Activated CD8-positive, alpha-beta memory T cell treated with anti-CD3 and anti-CD28 coated beads for 24 hours (primary cell): ENCODE results near the gene FBXL3.
A peak's percentile ranks its signal among the peaks of the same experiment; 100 is the strongest.

Source experiments
- DNase-seq: peaks from one replicate; pipeline ENCODE4 v3.0.0-alpha.2; 2020

The FBXL3 gene, protein sequence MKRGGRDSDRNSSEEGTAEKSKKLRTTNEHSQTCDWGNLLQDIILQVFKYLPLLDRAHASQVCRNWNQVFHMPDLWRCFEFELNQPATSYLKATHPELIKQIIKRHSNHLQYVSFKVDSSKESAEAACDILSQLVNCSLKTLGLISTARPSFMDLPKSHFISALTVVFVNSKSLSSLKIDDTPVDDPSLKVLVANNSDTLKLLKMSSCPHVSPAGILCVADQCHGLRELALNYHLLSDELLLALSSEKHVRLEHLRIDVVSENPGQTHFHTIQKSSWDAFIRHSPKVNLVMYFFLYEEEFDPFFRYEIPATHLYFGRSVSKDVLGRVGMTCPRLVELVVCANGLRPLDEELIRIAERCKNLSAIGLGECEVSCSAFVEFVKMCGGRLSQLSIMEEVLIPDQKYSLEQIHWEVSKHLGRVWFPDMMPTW

DNA sequence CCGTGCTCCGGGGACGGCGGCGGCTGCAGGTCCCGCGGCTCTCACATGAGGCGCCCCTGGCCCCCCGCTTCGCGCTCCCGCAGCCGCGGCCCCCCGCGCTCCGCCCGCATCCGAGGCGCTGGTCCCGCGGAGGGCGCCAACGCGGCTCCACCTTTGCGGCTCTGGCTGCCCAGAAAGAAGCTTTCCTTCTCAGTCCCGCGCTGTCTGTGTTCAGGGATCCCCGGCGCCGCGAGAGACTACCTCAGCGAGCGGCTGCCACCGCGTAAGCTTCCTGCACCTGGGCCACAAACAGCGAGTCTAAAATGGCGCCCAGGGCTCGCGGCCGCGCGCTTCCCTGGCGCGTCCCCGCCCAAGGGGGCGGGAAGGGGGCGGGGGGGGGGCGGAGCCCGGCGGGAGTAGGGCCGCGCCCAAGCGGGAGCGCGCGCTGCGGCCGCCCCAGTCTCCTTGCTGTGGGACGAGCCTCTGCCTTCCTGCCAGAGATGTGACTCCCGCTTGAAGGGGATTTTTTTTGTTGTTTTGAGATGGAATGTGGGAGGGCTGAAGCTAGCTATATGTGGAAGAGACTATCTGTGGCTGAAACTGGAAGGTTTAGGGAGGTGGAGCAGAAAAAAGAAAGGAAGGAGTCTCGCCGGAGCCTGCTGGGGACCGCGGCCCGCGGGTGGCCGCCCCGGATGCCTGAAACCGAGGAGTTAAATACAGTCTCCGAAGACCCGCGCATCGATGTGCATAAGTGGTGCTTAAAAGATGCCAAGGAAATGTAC lies at the start of gene FBXL3:
Gene FBXL3, minus strand, starts transcription at position 299 of the 761 bp plus-strand sequence. CDS start 5,299 bp downstream, outside the sequence.
- DNase-seq, result peak; percentile 91

DNA sequence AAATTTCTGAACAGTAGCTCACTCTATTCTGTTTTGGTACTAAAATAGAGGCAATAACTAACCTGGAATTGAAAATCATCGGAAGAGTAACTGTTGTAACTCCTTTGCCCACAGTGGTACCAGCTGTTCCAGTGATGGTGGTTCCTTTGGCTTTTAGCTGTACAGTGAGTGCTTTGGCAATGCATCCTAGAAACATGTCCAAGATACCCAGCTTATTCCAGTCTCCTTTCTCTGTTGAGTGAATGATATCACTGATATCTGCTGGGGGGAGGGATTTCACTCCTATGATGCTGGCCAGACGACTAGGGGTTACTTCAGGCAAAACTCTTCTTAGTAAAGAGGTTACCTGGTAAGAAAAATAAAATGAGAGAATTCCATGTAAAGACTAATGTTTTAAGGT lies 40.6 kb upstream of the FBXL3 start:
- DNase-seq, result no peak

DNA sequence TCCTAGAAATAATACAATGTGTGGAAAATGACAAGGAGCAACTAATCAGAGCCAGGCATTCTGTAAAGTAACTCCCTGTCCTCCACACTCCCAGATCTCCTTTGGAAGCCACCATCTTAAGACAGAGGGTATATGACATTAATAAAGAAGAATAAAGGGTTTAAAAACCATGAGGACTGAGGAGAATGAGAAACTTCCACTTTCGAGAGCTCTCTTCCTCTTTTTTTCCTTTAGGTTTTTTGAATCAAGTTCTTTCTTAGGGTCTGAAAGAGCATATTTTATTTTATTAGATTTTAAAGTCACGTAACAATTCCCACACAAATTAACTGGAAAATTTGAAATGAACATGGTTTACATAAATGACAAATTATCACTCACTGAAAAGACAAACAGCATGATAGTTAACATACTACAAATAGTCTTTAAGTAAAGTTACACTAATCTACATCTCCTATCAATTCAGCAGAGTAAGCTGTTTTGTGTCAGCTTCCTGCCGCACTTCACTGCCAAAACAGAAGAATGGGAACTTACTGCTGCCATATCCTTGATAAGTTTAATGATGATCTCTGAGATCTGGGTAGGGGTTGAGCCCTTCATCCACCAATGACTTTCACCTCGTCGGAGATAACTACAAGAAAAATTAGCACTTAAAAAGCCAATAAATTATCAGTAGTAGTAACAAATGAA lies 38.6 kb upstream of the FBXL3 start:
- DNase-seq, result no peak

DNA sequence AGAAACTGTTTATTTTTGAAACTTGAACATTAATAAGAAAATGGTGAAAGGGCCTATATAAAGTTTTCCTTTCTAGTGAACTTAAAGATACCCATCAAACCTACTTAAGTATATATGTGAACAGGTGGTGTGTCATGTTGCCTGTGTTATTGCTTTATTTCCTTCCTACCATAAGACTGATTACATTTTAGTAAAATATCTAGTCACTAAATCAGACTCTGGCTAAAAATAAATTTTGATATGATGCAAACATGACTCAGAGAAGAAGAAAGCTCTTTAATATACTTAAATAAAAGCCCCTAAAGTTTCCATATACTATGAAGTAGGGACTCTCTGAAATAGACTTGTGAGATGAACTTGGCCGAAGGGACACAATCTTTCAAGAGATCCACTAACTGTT lies 35.1 kb upstream of the FBXL3 start:
- DNase-seq, result no peak

DNA sequence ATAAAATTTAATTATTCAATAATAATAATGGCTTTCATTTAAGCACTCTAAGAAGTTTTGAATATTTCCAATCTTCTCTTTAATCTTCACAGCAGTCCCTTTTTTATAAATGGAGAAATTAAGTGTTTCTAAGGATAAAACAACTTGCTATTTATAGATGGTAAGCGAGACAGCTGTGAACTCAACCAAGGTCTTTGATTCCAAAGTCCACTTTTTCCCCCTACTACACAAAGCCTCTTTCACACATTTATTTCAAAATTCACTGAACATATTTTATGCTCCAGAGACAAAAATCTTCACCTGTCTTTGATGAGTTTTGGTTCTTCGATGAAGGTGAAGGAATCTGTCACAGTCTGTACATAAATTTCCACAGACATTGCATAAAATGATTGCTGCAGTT lies 34.4 kb upstream of the FBXL3 start:
- DNase-seq, result no peak

DNA sequence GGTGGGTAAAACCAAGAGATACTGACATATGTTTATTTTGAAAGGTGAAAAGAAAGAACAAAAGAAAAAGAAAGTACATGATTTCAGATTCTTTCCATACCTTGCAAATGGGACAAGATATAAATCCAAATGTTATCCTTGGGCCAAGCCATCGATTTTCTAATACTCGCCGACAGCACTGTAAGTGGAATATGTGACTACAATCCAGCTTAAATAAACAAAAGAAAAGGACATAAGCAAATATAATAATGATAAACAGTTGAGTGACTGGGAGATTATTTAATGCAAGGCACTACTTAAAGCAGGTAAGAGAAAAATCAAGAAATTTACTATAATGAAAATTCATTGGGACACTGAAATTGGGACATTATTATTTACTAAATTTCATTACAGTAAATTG lies 29.9 kb upstream of the FBXL3 start:
- DNase-seq, result no peak

DNA sequence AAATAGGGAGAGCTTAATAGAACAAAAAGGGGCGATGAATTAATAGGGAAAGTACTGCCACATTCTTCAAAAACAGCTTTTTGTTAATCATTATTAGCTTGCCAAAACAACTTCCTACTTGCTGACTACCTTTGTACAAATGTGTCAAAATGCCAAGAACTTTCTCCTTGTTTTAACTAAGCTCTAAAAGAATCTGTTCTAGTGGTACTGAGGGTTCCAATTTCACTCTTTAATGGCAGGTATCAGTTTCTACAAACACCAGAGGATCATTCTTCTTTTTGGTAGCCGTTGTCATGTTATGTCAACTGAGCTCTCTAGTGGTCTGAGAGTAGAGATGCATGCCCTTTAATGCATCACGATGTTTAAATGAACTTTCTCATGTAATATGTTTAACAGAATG lies 29.4 kb upstream of the FBXL3 start:
- DNase-seq, result no peak

DNA sequence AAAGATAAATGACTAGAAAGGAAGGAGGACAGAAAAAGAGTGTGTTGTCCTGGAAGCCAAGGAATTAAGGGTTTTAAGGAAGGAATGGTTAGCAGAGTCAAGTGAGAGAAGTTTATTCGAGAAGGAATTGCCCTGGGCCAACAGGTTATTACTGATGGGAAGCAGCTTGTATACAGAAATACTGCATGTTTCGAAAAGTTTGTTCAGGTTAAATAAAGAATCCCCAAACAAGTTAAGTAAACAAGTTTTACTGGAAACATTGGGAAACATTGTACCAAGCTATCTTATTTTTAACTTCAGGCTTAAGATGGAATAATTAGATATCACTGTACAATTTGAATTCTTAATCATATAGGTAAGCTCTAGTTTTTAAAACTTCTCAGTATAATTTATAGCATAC lies 28.2 kb upstream of the FBXL3 start:
- DNase-seq, result no peak

DNA sequence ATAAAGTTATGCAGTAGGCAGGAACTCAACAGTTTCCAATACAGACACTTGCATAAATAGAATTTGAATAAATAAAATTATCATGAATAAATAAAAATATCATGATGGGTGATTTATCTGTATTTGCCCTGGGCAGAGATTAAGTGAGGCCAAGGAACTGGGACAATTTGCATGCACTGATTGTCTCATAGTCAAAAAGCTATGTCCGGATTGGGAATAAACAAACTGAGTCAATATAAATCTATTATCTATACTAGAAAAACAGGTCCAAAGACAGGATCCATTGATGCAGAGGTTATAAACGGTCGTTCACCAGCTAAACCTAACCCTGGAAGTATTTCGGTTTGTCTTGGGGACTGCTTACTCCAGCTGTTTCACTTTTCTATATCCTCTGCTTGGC lies 26.2 kb upstream of the FBXL3 start:
- DNase-seq, result no peak

DNA sequence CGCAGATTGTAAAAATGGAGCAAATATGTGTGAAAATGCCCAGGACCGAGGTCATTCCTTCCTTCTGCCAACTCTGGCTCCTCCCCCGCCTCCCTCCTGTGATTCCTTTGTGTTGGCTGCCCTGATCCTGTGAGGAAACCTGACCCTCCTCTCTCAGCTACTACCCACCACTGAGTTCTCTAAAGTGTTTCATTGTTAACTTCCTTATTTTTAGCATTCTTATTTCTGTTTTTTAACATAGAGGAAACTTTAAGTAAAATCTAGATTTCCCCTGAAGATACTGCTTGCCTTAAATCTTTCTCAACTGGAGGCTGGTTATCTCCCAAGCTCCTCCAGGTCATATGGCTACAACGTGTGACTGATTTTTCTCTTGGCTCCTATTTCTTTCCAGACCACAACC lies 21.7 kb upstream of the FBXL3 start:
- DNase-seq, result no peak

DNA sequence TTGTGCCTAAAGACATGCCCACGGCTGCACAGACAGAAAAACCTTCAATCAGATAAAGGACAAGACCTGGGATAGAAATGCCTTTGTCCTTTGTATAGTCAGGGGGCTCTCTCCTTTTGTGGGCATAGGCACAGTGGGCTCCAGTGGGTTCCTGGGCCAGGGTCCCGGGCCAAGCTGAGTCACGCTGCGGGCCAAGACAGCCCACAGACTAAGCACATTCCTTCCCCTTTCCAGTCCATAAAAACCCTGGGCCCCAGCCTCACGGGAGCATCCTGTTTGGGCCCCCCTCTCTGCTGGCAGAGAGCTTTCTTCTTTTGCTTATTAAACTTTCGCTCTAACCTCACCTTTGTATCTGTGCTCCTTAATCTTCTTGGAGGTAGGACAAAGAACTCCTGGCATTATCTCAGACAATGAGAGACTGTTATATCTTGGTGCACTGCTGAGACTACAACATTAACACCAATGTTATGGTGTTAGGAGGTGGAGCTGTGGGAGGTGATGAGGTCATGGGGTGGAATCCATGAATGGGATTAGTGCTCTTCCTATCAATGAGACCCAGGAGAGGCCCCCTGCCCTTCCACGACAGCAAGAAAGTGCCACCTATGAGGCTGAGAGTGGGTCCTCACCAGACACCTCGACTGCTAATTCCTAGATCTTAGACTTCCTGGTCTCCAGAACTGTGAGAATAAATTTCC lies 20.8 kb upstream of the FBXL3 start:
- DNase-seq, result no peak

DNA sequence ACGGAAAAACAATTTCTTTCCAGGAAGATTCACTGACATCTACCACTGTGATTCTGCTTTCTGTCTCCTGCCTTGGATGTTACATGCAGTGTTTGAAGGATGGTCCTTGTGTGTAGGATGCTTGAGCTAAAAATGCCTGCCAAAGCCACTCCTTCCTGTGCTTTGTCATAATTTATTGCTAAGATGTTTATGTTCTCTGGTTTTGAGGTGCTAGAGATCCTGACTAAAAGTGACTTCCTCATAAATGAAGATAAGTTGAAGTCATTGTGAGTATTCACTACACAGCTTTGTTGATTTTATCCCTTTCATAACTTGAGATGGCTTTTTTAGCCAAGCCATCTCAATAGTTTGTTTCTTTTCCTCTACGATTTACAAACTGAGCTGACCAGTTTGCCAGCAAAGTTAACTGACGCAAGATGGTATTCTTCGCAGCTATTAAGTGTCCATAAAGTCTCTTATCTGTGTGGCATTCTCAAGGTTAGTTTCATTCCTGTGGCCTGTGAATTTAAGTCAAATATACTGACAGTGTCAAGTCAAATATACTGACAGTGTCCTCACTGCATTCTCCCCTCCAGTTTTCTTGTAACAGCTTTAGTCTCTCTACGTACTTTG lies 15.7 kb upstream of the FBXL3 start:
- no peak for DNase-seq

DNA sequence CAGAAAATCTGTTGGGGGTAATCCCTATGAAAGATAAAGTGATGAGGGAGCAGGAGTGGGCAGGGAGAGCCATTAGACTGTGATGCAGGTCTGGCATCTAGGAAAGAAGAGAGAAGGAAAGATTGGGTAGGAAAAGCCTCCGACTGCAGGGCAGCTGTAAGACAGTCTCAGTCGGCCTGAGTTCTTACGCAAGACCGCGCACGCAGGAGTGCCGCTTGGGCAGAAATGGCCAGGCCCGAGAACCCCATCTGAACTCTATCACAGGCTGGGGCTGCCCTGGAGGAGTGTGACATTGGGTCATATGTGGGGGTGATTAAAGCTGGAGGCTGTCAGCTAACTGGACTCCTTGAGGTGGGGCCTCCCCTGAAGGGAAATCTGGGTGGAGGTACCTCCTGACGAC lies 13.9 kb upstream of the FBXL3 start:
- DNase-seq, result no peak

DNA sequence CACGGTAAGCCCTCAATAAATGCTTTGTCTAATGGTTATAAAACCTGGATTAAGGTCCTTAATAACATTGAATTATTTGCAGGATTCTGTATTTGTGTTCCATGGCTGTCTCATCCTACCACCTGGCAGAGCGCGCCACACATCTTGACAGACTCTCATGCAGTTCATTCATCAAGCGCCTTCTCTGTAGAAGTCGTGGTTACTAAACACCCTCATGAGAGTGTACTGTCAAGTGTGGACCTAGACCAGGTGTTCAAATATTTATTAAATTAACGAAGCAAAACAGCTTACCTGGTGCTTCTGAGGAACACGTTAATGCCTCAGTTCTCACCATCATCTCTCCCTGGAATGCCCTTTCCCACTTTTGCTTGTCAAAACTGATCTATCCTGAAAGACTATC lies 13.1 kb upstream of the FBXL3 start:
- no peak for DNase-seq

DNA sequence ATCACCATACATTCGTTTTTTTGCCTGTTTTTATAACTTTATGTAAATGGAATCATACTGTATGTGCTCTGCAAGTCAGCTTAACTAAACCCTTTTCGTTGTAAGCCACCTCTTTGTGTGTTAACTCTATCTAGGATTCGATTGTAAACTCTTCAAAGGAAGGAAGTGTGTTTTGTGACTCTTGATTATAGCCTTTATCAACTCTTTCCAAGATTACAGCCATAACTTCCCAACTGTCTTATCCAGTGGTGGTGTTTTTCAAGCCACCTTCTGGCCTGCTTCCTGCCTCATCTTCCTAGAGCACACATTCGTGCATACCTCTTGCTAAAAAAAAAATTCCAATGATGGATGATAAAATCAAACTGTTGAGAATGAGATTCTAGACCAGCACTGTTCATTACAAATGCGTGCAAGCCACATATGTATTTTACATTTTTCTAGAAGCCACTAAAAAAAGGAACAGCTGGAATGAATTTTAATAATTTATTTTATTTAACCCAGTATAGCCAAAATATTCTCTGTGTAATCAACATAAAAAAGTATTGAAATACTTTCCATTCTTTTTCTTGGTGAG lies 12.0 kb upstream of the FBXL3 start:
- DNase-seq, result no peak

DNA sequence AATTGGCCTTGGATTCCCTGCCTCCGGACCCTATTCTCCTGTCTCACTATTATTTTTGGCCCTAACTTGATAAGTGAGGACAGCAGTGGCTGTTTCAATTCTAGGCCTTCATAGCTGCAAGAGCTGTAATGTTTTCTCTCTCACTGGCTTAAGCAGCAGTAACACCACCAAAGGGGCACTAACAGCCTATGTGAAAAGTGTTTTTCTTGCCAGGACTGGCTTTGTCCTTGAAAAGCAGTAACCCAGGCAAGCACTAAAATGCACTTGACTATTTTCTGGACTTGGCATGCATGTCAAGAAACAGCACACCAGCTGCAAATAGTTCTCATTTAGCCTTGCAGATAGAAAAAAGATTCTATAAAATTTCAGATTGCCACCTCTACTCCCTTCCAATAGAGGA lies 9.3 kb upstream of the FBXL3 start:
- no peak for DNase-seq

DNA sequence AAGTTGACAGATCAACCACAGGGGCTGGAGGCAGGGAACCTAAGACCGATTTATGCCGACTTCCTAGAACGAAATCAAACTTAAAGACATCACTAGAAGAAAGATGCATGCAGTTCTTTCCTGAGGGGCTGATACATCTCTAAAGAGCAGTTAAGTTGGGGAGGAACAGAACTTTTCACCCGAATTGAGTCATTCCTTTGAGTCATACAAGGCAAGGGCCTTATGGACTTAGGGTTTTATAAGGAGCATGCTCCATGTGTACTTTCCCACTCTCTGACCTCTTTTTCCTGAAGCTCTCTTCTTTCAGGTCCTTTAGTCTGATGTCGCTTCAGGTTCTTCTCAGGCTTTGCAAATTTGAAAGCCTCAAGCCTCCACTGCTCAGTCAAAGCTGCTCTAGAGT lies 7.9 kb upstream of the FBXL3 start:
- DNase-seq, result no peak

DNA sequence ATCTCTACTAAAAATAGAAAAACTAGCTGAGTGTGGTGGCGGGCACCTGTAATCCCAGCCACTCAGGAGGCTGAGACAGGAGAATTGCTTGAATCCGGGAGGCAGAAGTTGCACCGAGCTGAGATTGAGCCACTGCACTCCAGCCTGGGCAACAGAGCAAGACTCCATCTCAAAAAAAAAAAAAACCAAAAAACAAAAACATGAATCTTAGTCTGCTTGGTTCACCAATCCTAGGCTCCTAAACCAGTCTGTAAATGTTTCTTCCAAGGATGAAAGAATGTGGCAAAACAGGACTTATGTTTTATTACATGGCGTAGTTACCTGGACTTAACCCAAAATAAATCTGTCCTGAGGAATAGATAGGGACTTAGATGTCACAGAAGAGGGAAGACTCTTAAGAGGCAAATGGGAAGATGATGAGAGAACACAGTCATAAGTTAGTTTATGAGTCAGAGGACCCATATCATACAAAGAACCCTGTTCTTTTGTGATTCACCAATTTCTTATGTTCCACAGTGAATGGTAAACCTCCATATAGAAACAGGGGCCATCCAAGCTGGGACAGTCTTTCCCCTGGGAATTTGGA lies 6.9 kb upstream of the FBXL3 start:
- DNase-seq, result no peak

DNA sequence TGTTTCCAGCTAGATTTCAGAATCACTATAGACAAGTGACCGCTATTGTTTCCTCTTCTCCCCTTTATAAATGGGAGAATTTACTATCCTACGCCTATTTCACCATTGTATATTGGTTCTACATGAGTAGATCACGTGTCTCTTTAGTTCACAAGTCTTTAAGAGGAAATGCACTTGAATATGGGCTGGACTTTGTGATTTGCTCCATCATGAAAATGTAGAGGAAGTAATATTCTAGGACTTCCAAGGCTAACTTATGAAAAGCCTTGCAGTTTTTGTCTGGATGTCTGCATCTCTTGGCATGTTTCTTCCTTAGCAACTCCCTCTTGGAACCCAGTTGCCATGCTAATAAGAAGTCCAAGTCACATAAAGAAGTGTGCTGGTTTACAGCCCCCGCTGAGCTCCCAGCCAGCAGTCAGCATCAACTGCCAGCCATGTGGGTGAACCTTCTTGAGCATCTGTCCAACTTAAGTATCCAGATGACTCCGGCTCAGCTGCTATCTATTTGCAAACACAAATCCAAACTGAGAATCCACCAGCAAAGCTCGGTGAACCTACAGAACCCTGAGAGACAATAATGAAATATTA lies 4.8 kb upstream of the FBXL3 start:
- no peak for DNase-seq

DNA sequence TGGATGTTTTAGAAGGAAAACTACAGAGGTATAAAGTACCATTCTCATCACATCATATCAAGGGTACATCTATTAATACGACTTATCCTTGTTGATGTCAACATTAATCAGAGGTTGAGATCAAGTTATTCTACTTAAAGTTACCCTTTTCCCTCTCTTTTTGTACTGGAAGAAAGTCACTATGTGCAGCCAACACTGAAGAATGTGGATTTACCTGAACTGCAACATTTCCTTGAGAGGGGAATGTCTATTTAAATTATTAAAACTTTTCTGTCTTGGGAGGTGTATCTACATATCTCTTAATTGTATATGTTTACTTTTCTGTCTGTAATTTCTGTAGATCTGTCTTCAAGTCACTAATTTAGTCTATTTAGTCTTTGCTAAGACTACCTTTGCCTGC lies 2.5 kb upstream of the FBXL3 start:
- no peak for DNase-seq

DNA sequence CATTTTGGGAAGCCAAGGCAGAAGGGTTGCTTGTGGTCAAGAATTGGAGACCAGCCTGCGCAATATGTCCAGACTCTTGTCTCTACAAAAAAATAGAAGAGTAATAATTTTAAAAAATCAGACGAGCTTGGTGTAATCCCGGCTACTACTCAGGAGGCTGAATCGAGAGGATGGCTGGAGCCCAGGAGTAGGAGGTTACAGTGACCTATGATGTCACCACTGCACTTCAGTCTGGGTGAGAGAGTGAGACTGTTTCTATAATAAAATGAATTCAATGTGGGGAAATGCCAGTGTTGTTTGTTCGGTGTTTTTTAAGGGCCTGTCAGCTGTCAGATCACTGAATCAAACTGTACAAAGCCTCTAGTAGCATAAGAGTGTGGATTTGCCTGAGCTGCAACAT lies 1.2 kb upstream of the FBXL3 start:
- DNase-seq, result no peak
